Activated CD8-positive, alpha-beta T cell treated with anti-CD3 and anti-CD28 coated beads for 36 hours (primary cell): ENCODE results near the gene ATP13A2. TPM values are rescaled to one million over a fixed set of nuclear protein-coding genes. Genes with fewer than 3 reads are reported as not detected.

Source experiments
- ATAC-seq: fragments of 200-7000 bp; cut with Tn5 transposase; one replicate; pipeline ENCODE4 v1.10.0; 2021; ENCODE audit warnings: mild to moderate bottlenecking, moderate library complexity
- CTCF ChIA-PET: fragments of 350-600 bp; sonication (Branson Sonifier 250); formaldehyde crosslinking; loops from one replicate; lab custom pipeline; 2021; ENCODE audit warnings: antibody characterized with exemption; lab: Charles Lee
- POLR2A ChIA-PET: fragments of 350-600 bp; sonication (Branson Sonifier 250); formaldehyde crosslinking; loops from one replicate; lab custom pipeline; 2021; ENCODE audit warnings: antibody characterized with exemption; lab: Charles Lee
- DNase-seq: peaks from one replicate; pipeline ENCODE4 v3.0.0-alpha.2; 2020
- H3K27ac Mint-ChIP-seq: one replicate; pipeline ENCODE4 v1.8.0; 2021; ENCODE audit warnings: mild to moderate bottlenecking, mixed read lengths
- H3K27me3 Mint-ChIP-seq: one replicate; pipeline ENCODE4 v1.8.0; 2021; ENCODE audit warnings: mixed read lengths
- H3K36me3 Mint-ChIP-seq: one replicate; pipeline ENCODE4 v1.8.0; 2021; ENCODE audit warnings: low read depth, mixed read lengths
- H3K4me1 Mint-ChIP-seq: one replicate; pipeline ENCODE4 v1.8.0; 2021; ENCODE audit warnings: low read depth, mixed read lengths
- H3K4me3 Mint-ChIP-seq: one replicate; pipeline ENCODE4 v1.8.0; 2021; ENCODE audit warnings: mild to moderate bottlenecking, moderate library complexity, mixed read lengths
- H3K9me3 Mint-ChIP-seq: one replicate; pipeline ENCODE4 v1.8.0; 2021; ENCODE audit warnings: mixed read lengths
- intact Hi-C: fragments of 100-400 bp; cut with micrococcal nuclease; formaldehyde crosslinking; loops from one replicate; pipeline ENCODE4 v1.10.0; 2022
- total RNA-seq, 2 experiments: library from RNA; stranded (reverse); gene quantifications; one replicate each; pipeline ENCODE4 v1.2.3, GENCODE V29; 2021
- TF ChIP-seq, protein P1 (sequence below): fragments of 200-600 bp; IDR thresholded peaks from one replicate; pipeline ENCODE4 v1.8.0; 2022; ENCODE audit warnings: antibody characterized with exemption, mild to moderate bottlenecking

The ATP13A2 gene
- total RNA-seq, 2 experiments from 2014 or later = 21.4 to 24.1 TPM

DNA sequence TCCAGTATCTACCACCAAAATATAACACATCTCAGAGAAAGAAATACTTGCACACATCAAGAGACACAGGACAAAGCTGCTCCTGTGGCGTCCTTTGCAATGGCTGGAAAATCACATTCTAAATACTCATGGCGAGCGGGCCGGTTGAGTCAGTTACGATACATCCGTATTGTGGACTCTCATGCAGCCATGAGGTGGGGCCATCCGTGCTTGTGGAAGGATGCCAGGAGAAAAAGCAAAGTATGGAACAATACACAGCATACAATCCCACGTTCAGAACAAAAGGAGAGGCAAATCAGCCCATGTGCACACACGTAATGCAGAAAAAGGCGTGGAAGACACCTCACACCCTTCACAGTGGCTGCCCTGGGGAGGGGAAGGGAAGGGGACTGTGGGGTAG is 13.1 kb downstream of the ATP13A2 start:
- DNase-seq = no peak
- Mint-ChIP-seq H3K27me3 (no peaks in the 10 kb centered on the region), H3K4me3 (no peak overlapping the region), H3K4me1 (no peaks in the 10 kb centered on the region), H3K9me3 (no peaks in the 10 kb centered on the region), H3K36me3 (peaks cover 11% of the 10 kb centered on the region), H3K27ac (no peak overlapping the region)
- ATAC-seq = no peak
- TF ChIP-seq, protein P1, sequence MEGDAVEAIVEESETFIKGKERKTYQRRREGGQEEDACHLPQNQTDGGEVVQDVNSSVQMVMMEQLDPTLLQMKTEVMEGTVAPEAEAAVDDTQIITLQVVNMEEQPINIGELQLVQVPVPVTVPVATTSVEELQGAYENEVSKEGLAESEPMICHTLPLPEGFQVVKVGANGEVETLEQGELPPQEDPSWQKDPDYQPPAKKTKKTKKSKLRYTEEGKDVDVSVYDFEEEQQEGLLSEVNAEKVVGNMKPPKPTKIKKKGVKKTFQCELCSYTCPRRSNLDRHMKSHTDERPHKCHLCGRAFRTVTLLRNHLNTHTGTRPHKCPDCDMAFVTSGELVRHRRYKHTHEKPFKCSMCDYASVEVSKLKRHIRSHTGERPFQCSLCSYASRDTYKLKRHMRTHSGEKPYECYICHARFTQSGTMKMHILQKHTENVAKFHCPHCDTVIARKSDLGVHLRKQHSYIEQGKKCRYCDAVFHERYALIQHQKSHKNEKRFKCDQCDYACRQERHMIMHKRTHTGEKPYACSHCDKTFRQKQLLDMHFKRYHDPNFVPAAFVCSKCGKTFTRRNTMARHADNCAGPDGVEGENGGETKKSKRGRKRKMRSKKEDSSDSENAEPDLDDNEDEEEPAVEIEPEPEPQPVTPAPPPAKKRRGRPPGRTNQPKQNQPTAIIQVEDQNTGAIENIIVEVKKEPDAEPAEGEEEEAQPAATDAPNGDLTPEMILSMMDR = no peak
- POLR2A ChIA-PET = no interaction called here
- intact Hi-C loops = no loop called here
- CTCF ChIA-PET = interaction anchor here (2.5 kb wide), 1 partner anchor 38 kb away, joined by 10 read pairs; no protein-coding TSS in a partner anchor

DNA sequence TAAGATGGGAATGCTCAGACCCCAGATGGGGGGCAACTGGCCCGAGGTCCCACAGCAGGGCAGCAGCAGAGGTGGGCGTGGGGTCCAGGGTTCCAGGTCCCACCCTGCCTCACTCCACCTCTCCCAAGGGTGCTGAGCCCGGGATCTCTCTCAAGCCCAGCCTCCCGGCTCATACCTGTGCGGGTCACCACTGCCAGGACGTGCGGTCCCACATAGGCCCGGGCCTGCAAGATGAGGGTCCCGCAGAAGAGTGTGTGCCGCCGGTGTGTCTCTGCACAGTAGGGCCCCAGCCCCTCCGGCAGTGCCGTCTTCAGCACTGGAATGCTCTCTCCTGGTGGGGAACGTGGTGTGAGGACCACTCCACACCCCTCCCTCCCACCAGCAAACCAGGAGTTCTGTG is 14.9 kb downstream of the ATP13A2 start:
- H3K27me3 Mint-ChIP-seq = no peaks in the 10 kb centered on the region
- H3K4me3 Mint-ChIP-seq = no peak overlapping the region
- peaks cover 8% of the 10 kb centered on the region for H3K36me3 Mint-ChIP-seq
- TF ChIP-seq, protein P1 = no peak
- ChIA-PET POLR2A (no interaction called here), CTCF (no interaction called here)
- no peak for ATAC-seq
- intact Hi-C loops = no loop called here
- no peaks in the 10 kb centered on the region for H3K9me3 Mint-ChIP-seq
- H3K4me1 Mint-ChIP-seq = no peaks in the 10 kb centered on the region
- DNase-seq = no peak
- H3K27ac Mint-ChIP-seq = no peak overlapping the region

DNA sequence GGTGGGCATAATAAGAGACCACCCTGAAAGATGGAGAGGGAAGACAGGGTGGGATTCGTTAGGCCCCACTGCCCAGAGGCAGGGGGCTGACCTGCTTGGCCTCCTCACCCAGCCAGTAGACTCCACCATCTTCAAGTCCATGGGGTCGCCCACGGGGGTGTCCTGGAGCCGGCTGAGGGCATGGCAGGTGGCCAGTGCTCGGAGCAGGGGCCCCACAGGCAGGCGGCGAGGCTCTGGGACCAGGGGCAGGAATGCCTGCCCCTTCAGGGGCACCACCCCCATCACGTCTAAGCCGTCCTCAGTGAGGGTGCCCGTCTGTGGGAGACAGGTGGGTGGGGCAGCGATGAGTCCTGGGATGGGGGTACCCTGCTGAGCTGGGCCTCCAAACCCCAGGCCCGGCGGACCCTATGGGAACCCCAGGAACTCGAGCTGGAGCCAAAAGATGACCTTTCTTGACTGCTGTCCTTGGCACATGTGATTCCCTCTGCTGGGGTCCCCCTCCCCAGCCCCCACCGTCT is 18.1 kb downstream of the ATP13A2 start:
- POLR2A ChIA-PET = no interaction called here
- ATAC-seq (no peak), DNase-seq (no peak)
- Mint-ChIP-seq H3K9me3 (no peaks in the 10 kb centered on the region), H3K36me3 (peaks cover 2% of the 10 kb centered on the region), H3K27ac (no peak overlapping the region), H3K27me3 (no peaks in the 10 kb centered on the region), H3K4me3 (no peak overlapping the region), H3K4me1 (no peaks in the 10 kb centered on the region)
- intact Hi-C loops = no loop called here
- CTCF ChIA-PET = no interaction called here
- TF ChIP-seq, protein P1 = no peak

DNA sequence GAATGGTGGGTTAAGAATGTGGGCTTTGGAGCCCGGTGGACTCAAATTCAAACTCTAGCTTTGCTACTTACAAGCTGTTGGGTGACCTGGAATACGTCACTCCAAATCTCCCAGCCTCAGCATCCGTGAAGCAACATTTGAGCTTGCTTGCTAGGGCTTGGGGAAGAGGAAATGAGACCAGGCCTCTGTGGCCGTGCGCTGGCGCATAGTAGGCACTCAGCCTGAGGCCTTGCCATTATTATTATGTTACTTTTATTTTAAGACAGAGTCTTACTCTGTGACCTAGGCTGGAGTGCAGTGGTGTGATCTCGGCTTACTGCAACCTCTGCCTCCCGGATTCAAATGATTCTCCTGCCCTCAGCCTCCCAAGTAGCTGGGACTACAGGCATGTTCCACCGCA is 19.1 kb downstream of the ATP13A2 start:
- Mint-ChIP-seq H3K9me3 (no peaks in the 10 kb centered on the region), H3K36me3 (no peaks in the 10 kb centered on the region), H3K27me3 (no peaks in the 10 kb centered on the region), H3K4me3 (no peak overlapping the region), H3K4me1 (no peaks in the 10 kb centered on the region), H3K27ac (no peak overlapping the region)
- ChIA-PET CTCF (interaction anchor here (1.0 kb wide), 1 partner anchor 32 kb away, joined by 3 read pairs; no protein-coding TSS in a partner anchor), POLR2A (no interaction called here)
- ATAC-seq = no peak
- TF ChIP-seq, protein P1 = no peak
- intact Hi-C loops = no loop called here
- no peak for DNase-seq

DNA sequence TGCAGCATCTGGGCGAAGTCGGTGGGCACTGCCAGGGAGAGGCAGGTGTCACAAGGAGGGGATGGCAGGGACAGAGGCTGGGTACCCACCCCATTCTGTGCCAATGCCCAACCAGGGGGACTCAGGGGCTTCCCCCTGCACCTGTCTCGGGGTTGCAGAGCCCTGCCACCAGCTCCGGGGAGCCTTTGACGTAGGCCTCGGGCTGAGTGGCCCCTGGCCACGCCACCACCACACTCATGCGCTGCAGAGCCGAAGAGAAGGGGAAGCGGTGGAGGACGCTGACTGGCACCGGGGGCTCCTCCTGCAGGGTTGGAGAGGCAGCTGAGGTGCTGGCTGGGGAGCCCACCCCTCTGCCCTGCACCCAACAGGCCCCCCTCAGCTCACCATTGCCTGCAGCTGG is 19.6 kb downstream of the ATP13A2 start:
- no peaks in the 10 kb centered on the region for H3K4me1 Mint-ChIP-seq
- no peak for ATAC-seq
- ChIA-PET CTCF (interaction anchor here (1.0 kb wide), 1 partner anchor 31 kb away, joined by 3 read pairs; no protein-coding TSS in a partner anchor), POLR2A (no interaction called here)
- no peaks in the 10 kb centered on the region for H3K27me3 Mint-ChIP-seq
- TF ChIP-seq, protein P1 = no peak
- DNase-seq = no peak
- peaks cover 2% of the 10 kb centered on the region for H3K36me3 Mint-ChIP-seq
- no peak overlapping the region for H3K27ac Mint-ChIP-seq
- H3K4me3 Mint-ChIP-seq = no peak overlapping the region
- intact Hi-C loops = no loop called here
- H3K9me3 Mint-ChIP-seq = no peaks in the 10 kb centered on the region
